Fibroblast of lung (primary cell): ENCODE measurements around the gene FH. TPM values are rescaled to one million over a fixed set of nuclear protein-coding genes. Genes with fewer than 3 reads are reported as not detected.
A peak's percentile ranks its signal among the peaks of the same experiment; 100 is the strongest.

Experiments
- DNase-seq, 2 donors: peaks; one replicate each; pipeline versions ENCODE4 v3.0.0 to v3.0.0-alpha.2; 2010; ENCODE audit warnings: low read depth in 2 of 2
- H2AFZ ChIP-seq: 2 replicates; pipeline ENCODE4 v1.5.1; 2012; ENCODE audit warnings: low read length, control low read depth, inconsistent platforms
- H3K27ac ChIP-seq: 2 replicates; pipeline ENCODE4 v1.5.1; 2011; ENCODE audit warnings: low read length, control low read depth; ENCODE audit not compliant: insufficient read depth
- H3K27me3 ChIP-seq: 2 replicates; pipeline ENCODE4 v1.5.1; 2011; ENCODE audit warnings: mild to moderate bottlenecking, low read length; ENCODE audit not compliant: control insufficient read depth, insufficient read depth
- H3K36me3 ChIP-seq: 2 replicates; pipeline ENCODE4 v1.5.1; 2011; ENCODE audit warnings: low read length; ENCODE audit not compliant: control insufficient read depth, insufficient read depth
- H3K4me1 ChIP-seq: 2 replicates; pipeline ENCODE4 v1.5.1; 2011; ENCODE audit warnings: low read length; ENCODE audit not compliant: control insufficient read depth, insufficient read depth; ENCODE audit errors: extremely low read depth
- H3K4me2 ChIP-seq: 2 replicates; pipeline ENCODE4 v1.5.1; 2011; ENCODE audit warnings: low read length, control low read depth; ENCODE audit not compliant: insufficient read depth; ENCODE audit errors: extremely low read depth
- H3K4me3 ChIP-seq, 4 experiments: fragments of 200-600 bp in 1 of 4; sonication (generic) in 1 of 4; replicated peaks in 1 of 4; 2 replicates each; pipeline ENCODE4 v1.5.1; 2011 to 2016; ENCODE audit warnings: low read length in 4 of 4, low read depth in 3 of 4, mild to moderate bottlenecking in 3 of 4, control low read depth in 2 of 4, inconsistent platforms in 1 of 4, mixed read lengths in 1 of 4; ENCODE audit not compliant: insufficient read depth in 1 of 4; ENCODE audit errors: control extremely low read depth in 1 of 4
- H3K79me2 ChIP-seq: 2 replicates; pipeline ENCODE4 v1.5.1; 2012; ENCODE audit warnings: mild to moderate bottlenecking, low read length, inconsistent platforms; ENCODE audit not compliant: control insufficient read depth, insufficient read depth
- H3K9ac ChIP-seq: 2 replicates; pipeline ENCODE4 v1.5.1; 2011; ENCODE audit warnings: mild to moderate bottlenecking, low read length, control low read depth; ENCODE audit not compliant: insufficient read depth
- H3K9me3 ChIP-seq: 2 replicates; pipeline ENCODE4 v1.5.1; 2012; ENCODE audit warnings: low read depth, low read length; ENCODE audit not compliant: control insufficient read depth, insufficient read depth
- H4K20me1 ChIP-seq: 2 replicates; pipeline ENCODE4 v1.5.1; 2011; ENCODE audit warnings: low read length; ENCODE audit not compliant: control insufficient read depth, insufficient read depth; ENCODE audit errors: extremely low read depth
- EZH2 ChIP-seq: IDR thresholded peaks from 2 replicates; pipeline ENCODE4 v1.5.1; 2012; ENCODE audit warnings: low read length, control low read depth, mild to moderate bottlenecking; ENCODE audit errors: missing control alignments
- polyA plus RNA-seq, 2 donors: library from polyadenylated mRNA; depleted of rRNA in 1 of 2; stranded (reverse) in 1 of 2; unstranded in 1 of 2; fragments of >200 nt; gene quantifications; 2 replicates each; pipeline ENCODE4 v1.2.1, GENCODE V29; 2011 to 2012; ENCODE audit warnings: missing spikeins in 1 of 2
- total RNA-seq: library from RNA; depleted of rRNA; stranded (reverse); fragments of >200 nt; gene quantifications from 2 replicates; pipeline ENCODE4 v1.2.1, GENCODE V29; 2014
- TF ChIP-seq, protein P1 (sequence below), 2 donors: IDR thresholded peaks in 1 of 2; conservative IDR thresholded peaks in 1 of 2; 1 replicate in 1 of 2; 2 replicates in 1 of 2; pipeline ENCODE4 v1.5.1; 2011 to 2012; ENCODE audit warnings: low read length in 2 of 2, control low read depth in 1 of 2, inconsistent platforms in 1 of 2, low read depth in 1 of 2, mild to moderate bottlenecking in 1 of 2

Gene FH
- total and polyA plus RNA-seq, 2 donors (not counting 1 experiment from before 2014, with no cell fraction given), result 118 TPM

DNA sequence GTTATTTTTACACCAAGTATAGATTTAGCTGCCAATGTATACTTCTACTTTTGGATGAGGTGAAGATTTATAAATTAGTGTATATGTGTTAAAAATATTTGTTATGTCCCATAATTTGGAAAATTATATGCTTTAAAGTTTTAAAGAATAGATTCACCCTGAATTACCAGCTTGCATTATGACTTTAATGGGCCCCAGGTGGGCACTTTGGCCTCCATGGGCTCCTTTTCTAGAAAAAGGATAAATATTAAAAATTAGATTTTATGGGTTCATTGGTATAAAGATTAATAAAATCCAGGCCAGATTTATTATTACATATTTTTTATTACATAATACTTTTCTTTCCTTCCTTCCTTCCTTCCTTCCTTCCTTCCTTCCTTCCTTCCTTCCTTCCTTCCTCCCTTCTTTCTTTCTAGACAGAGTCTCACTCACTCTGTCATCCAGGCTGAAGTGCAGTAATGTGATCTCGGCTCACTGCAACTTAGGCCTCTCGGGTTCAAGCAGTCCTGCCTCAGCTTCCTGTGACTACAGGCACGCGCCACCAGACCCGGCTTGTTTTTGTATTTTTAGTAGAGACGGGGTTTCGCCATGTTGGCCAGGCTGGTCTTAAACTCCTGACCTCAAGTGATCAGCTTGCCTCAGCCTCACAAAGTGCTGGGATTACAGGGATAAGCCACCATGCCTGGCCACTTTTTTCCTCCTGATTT is 34.5 kb upstream of the FH start:
- Histone ChIP-seq H3K9ac (no peak overlapping the region), H3K36me3 (no peaks in the 10 kb centered on the region), H3K27ac (no peak overlapping the region), H4K20me1 (no peaks in the 10 kb centered on the region), H3K27me3 (no peaks in the 10 kb centered on the region), H3K79me2 (no peaks in the 10 kb centered on the region), H3K4me2 (no peak overlapping the region), H3K4me3 (no peak overlapping the region), H3K4me1 (no peaks in the 10 kb centered on the region), H2AFZ (no peak overlapping the region), H3K9me3 (no peaks in the 10 kb centered on the region)
- DNase-seq, result no peak
- no peak for TF ChIP-seq EZH2
- TF ChIP-seq, protein P1, sequence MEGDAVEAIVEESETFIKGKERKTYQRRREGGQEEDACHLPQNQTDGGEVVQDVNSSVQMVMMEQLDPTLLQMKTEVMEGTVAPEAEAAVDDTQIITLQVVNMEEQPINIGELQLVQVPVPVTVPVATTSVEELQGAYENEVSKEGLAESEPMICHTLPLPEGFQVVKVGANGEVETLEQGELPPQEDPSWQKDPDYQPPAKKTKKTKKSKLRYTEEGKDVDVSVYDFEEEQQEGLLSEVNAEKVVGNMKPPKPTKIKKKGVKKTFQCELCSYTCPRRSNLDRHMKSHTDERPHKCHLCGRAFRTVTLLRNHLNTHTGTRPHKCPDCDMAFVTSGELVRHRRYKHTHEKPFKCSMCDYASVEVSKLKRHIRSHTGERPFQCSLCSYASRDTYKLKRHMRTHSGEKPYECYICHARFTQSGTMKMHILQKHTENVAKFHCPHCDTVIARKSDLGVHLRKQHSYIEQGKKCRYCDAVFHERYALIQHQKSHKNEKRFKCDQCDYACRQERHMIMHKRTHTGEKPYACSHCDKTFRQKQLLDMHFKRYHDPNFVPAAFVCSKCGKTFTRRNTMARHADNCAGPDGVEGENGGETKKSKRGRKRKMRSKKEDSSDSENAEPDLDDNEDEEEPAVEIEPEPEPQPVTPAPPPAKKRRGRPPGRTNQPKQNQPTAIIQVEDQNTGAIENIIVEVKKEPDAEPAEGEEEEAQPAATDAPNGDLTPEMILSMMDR (conservative IDR thresholded peaks at IDR 0.05 in 1 of 2, IDR thresholded peaks at IDR 0.05 in 1 of 2; ENCODE audit: low read depth in 1 of 2, low read length in 2 of 2), result no peak

DNA sequence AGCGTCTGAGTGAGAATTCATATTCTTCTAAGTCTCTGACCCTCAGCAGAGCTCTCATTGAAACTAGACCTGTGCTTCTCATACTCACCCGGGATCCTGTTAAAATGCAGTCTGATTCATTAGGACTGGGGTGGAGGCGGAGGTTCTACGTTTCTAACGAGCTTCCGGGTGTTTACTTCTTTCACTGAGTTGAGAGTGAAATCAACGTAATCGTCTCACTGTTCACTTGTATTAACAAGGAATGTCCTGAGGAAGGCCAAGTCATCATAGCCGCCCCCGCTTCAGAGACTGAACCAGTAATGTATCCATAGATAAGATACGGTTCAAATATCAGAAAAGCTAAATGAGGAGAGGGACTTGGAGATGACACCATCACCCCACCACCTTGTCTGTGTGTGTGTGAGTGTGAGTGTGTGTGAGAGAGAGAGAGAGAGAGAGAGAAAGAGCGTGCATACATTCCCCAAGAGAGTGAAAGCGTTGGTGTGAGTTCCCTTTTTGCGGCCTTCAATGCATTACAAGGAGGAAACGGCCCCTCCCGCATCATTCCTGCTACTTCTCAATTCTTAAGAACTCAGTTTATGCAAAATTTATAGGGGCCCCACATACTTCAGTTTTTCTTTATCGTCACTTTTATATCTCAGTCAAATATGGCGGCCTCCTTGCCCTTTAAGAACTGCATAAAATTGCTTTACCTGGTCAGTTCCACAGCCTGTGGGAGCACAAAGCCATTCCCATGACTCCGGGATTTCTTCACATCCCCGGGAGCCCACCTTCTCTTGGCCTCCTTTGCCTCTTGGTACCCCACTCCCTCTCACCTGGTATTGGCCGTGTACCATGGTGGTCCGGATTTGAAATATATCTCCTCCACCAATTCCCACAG is 32.4 kb upstream of the FH start:
- DNase-seq, result no peak

GRCh38 chr1:241550318-241550717 is 30.8 kb upstream of the FH start:
- H3K36me3 ChIP-seq, result no peaks in the 10 kb centered on the region
- H3K27ac ChIP-seq, result no peak overlapping the region
- no peaks in the 10 kb centered on the region for H4K20me1 ChIP-seq
- no peak for TF ChIP-seq EZH2
- TF ChIP-seq, protein P1 (conservative IDR thresholded peaks at IDR 0.05 in 1 of 2, IDR thresholded peaks at IDR 0.05 in 1 of 2; ENCODE audit: low read depth in 1 of 2, low read length in 2 of 2), result no peak
- no peaks in the 10 kb centered on the region for H3K27me3 ChIP-seq
- H3K9ac ChIP-seq, result no peak overlapping the region
- no peak for DNase-seq
- no peak overlapping the region for H3K4me3 ChIP-seq
- no peaks in the 10 kb centered on the region for H3K9me3 ChIP-seq
- H3K4me1 ChIP-seq, result no peaks in the 10 kb centered on the region
- no peak overlapping the region for H2AFZ ChIP-seq
- H3K79me2 ChIP-seq, result no peaks in the 10 kb centered on the region
- H3K4me2 ChIP-seq, result no peak overlapping the region

More for the DNA sequence above, 32.4 kb upstream of the FH start:
- Histone ChIP-seq H3K36me3 (no peaks in the 10 kb centered on the region), H3K4me2 (no peak overlapping the region), H4K20me1 (no peaks in the 10 kb centered on the region), H3K9ac (no peak overlapping the region), H3K27me3 (no peaks in the 10 kb centered on the region), H3K9me3 (no peaks in the 10 kb centered on the region), H3K4me3 (no peak overlapping the region), H2AFZ (peak overlapping the region; percentile 32), H3K79me2 (no peaks in the 10 kb centered on the region), H3K27ac (no peak overlapping the region), H3K4me1 (no peaks in the 10 kb centered on the region)
- no peak for TF ChIP-seq EZH2
- TF ChIP-seq, protein P1 (conservative IDR thresholded peaks at IDR 0.05 in 1 of 2, IDR thresholded peaks at IDR 0.05 in 1 of 2; ENCODE audit: low read depth in 1 of 2, low read length in 2 of 2), result no peak
